IMR-90 (cell line): ENCODE data around the gene PARD3. TPM values are rescaled to one million over a fixed set of nuclear protein-coding genes. Genes with fewer than 3 reads are reported as not detected.

Experiments used
- ATAC-seq: fragments of 200-7000 bp; cut with Tn5 transposase; 2 replicates; pipeline ENCODE4 v1.9.1; 2020; ENCODE audit warnings: low read depth, mild to moderate bottlenecking, moderate library complexity
- BruUV-seq: library from RNA; stranded (reverse); fragments of 400-500 nt; replicated peaks from 2 replicates; lab custom pipeline; 2021; lab: Mats Ljungman, UMichigan
- CTCF ChIA-PET: fragments of 300-600 bp; formaldehyde crosslinking; extraction: SDS; loops from one replicate; lab custom pipeline; 2021; ENCODE audit warnings: antibody characterized with exemption; lab: Yijun Ruan, JAX
- POLR2A ChIA-PET: fragments of 300-600 bp; sonication (Branson Sonifier 250); formaldehyde crosslinking; loops from one replicate; lab custom pipeline; 2022; ENCODE audit warnings: antibody characterized with exemption; ENCODE audit not compliant: unreplicated experiment; lab: Charles Lee
- DNase-seq: peaks from one replicate; pipeline ENCODE4 v3.0.0; 2013
- H2AFZ ChIP-seq: replicated peaks from 2 replicates; pipeline ENCODE3; 2013; ENCODE audit warnings: low read length, mild to moderate bottlenecking; ENCODE audit not compliant: poor library complexity
- H2AK5ac ChIP-seq: 2 replicates; pipeline ENCODE4 v1.6.1; 2013; ENCODE audit warnings: low read depth, low read length, inconsistent platforms
- H2AK9ac ChIP-seq: replicated peaks from 2 replicates; pipeline ENCODE3; 2013; ENCODE audit warnings: mild to moderate bottlenecking, low read depth, low read length, moderate library complexity; ENCODE audit not compliant: poor library complexity
- H2BK120ac ChIP-seq: 2 replicates; pipeline ENCODE4 v1.6.1; 2013; ENCODE audit warnings: low read depth, low read length, inconsistent platforms
- H2BK15ac ChIP-seq: 3 replicates; pipeline ENCODE4 v1.6.1; 2013; ENCODE audit warnings: low read depth, low read length, inconsistent platforms
- H2BK20ac ChIP-seq: 2 replicates; pipeline ENCODE4 v1.6.1; 2013; ENCODE audit warnings: low read depth, mild to moderate bottlenecking, inconsistent platforms, low read length, moderate library complexity
- H2BK5ac ChIP-seq: 2 replicates; pipeline ENCODE4 v1.6.1; 2013; ENCODE audit warnings: mild to moderate bottlenecking, low read depth, low read length, inconsistent platforms; ENCODE audit not compliant: poor library complexity, severe bottlenecking
- H3K14ac ChIP-seq: replicated peaks from 2 replicates; pipeline ENCODE4 v1.6.1; 2013; ENCODE audit warnings: low read depth, low read length, inconsistent platforms
- H3K18ac ChIP-seq: 2 replicates; pipeline ENCODE4 v1.6.1; 2013; ENCODE audit warnings: low read depth, low read length, control low read depth
- H3K23ac ChIP-seq: 2 replicates; pipeline ENCODE4 v1.6.1; 2013; ENCODE audit warnings: low read depth, low read length, inconsistent platforms
- H3K27ac ChIP-seq: 2 replicates; pipeline ENCODE4 v1.5.1; 2013; ENCODE audit warnings: mild to moderate bottlenecking, control low read depth, low read length; ENCODE audit not compliant: insufficient read depth
- H3K27me3 ChIP-seq: 2 replicates; pipeline ENCODE4 v1.6.1; 2013; ENCODE audit warnings: low read length; ENCODE audit not compliant: control insufficient read depth, insufficient read depth
- H3K36me3 ChIP-seq: 2 replicates; pipeline ENCODE4 v1.6.1; 2013; ENCODE audit warnings: low read length, mixed read lengths; ENCODE audit not compliant: control insufficient read depth, insufficient read depth
- H3K4ac ChIP-seq: 2 replicates; pipeline ENCODE4 v1.6.1; 2013; ENCODE audit warnings: low read depth, low read length, inconsistent platforms
- H3K4me1 ChIP-seq: 2 replicates; pipeline ENCODE4 v1.6.1; 2013; ENCODE audit warnings: low read length, mixed read lengths; ENCODE audit not compliant: control insufficient read depth, insufficient read depth
- H3K4me2 ChIP-seq: 2 replicates; pipeline ENCODE4 v1.6.1; 2013; ENCODE audit warnings: low read depth, mild to moderate bottlenecking, control low read depth, low read length, moderate library complexity
- H3K4me3 ChIP-seq: 2 replicates; pipeline ENCODE4 v1.5.1; 2013; ENCODE audit warnings: low read depth, mild to moderate bottlenecking, control low read depth, low read length, moderate library complexity; ENCODE audit not compliant: insufficient read depth
- H3K56ac ChIP-seq: 2 replicates; pipeline ENCODE4 v1.6.1; 2013; ENCODE audit warnings: low read length, inconsistent platforms; ENCODE audit not compliant: insufficient read depth; ENCODE audit errors: extremely low read depth
- H3K79me1 ChIP-seq, 2 experiments: 2 replicates each; pipeline ENCODE4 v1.6.1; 2013; ENCODE audit warnings: low read length in 2 of 2, inconsistent platforms in 1 of 2, low read depth in 1 of 2
- H3K9ac ChIP-seq: 2 replicates; pipeline ENCODE4 v1.6.1; 2013; ENCODE audit warnings: low read depth, low read length, control low read depth
- H3K9me1 ChIP-seq: 2 replicates; pipeline ENCODE4 v1.6.1; 2013; ENCODE audit warnings: low read length, inconsistent platforms; ENCODE audit not compliant: insufficient read depth
- H3K9me3 ChIP-seq: 2 replicates; pipeline ENCODE4 v1.6.1; 2013; ENCODE audit warnings: low read length; ENCODE audit not compliant: control insufficient read depth, insufficient read depth
- H4K20me1 ChIP-seq: 2 replicates; pipeline ENCODE4 v1.6.1; 2013; ENCODE audit warnings: low read length, inconsistent platforms; ENCODE audit not compliant: insufficient read depth
- H4K5ac ChIP-seq: 2 replicates; pipeline ENCODE4 v1.6.1; 2013; ENCODE audit warnings: mild to moderate bottlenecking, low read depth, low read length, control low read depth
- H4K8ac ChIP-seq, 2 experiments: 2 replicates each; pipeline ENCODE4 v1.6.1; 2013; ENCODE audit warnings: low read depth in 2 of 2, low read length in 2 of 2, control low read depth in 1 of 2, inconsistent platforms in 1 of 2
- H4K91ac ChIP-seq: 2 replicates; pipeline ENCODE4 v1.6.1; 2013; ENCODE audit warnings: low read depth, low read length, inconsistent platforms; ENCODE audit not compliant: insufficient read depth
- BHLHE40 ChIP-seq: fragments of 150-350 bp; IDR thresholded peaks from 2 replicates; pipeline ENCODE4 v1.6.1; 2016; ENCODE audit warnings: mild to moderate bottlenecking, low read depth, low read length
- CEBPB ChIP-seq: IDR thresholded peaks from 2 replicates; pipeline ENCODE4 v1.6.1; 2012; ENCODE audit warnings: low read depth, low read length, improper control_type of control experiment
- CHD1 ChIP-seq: IDR thresholded peaks from 2 replicates; pipeline ENCODE4 v1.6.1; 2012; ENCODE audit warnings: low read depth, low read length, improper control_type of control experiment
- FOS ChIP-seq: fragments of 150-350 bp; IDR thresholded peaks from 2 replicates; pipeline ENCODE4 v1.6.1; 2016; ENCODE audit warnings: low read depth, low read length
- MAFK ChIP-seq: IDR thresholded peaks from 2 replicates; pipeline ENCODE4 v1.6.1; 2012; ENCODE audit warnings: low read depth, low read length, improper control_type of control experiment
- MAZ ChIP-seq: IDR thresholded peaks from 2 replicates; pipeline ENCODE4 v1.6.1; 2012; ENCODE audit warnings: low read depth, mild to moderate bottlenecking, low read length, improper control_type of control experiment, moderate library complexity, borderline replicate concordance
- MXI1 ChIP-seq: IDR thresholded peaks from 2 replicates; pipeline ENCODE4 v1.6.1; 2012; ENCODE audit warnings: low read depth, mild to moderate bottlenecking, low read length, moderate library complexity, borderline replicate concordance
- NFE2L2 ChIP-seq: fragments of 150-350 bp; IDR thresholded peaks from 2 replicates; pipeline ENCODE4 v1.6.1; 2016; ENCODE audit warnings: low read depth, mild to moderate bottlenecking, low read length
- POLR2A ChIP-seq: IDR thresholded peaks from 2 replicates; pipeline ENCODE4 v1.6.1; 2012; ENCODE audit warnings: mild to moderate bottlenecking, low read depth, low read length
- RAD21 ChIP-seq: IDR thresholded peaks from 2 replicates; pipeline ENCODE4 v1.6.1; 2012; ENCODE audit warnings: low read length, improper control_type of control experiment
- RCOR1 ChIP-seq: IDR thresholded peaks from 2 replicates; pipeline ENCODE4 v1.6.1; 2012; ENCODE audit warnings: mild to moderate bottlenecking, low read length, improper control_type of control experiment; ENCODE audit not compliant: insufficient replicate concordance
- SMC3 ChIP-seq: fragments of 150-350 bp; IDR thresholded peaks from 2 replicates; pipeline ENCODE4 v1.6.1; 2016; ENCODE audit warnings: low read depth, mild to moderate bottlenecking, antibody characterized with exemption, low read length, moderate library complexity
- WGBS, 2 experiments: methylation state at CpG; one replicate each; pipeline versions ENCODE4 v1.1.5 to v1.1.7; 2013; ENCODE audit warnings: missing lambda C conversion rate in 2 of 2; ENCODE audit not compliant: insufficient read length in 1 of 2; ENCODE audit errors: extremely low coverage in 2 of 2; 5-methylcytosine and 5-hydroxymethylcytosine counted together
- dilution Hi-C: fragments of 300-500 bp; cut with HindIII; formaldehyde crosslinking; loops from one replicate; pipeline ENCODE4 v1.14.3; 2018; ENCODE audit warnings: low sequenced_read_pairs; ENCODE audit not compliant: unreplicated experiment
- in situ Hi-C: fragments of 300-500 bp; cut with MboI; formaldehyde crosslinking; loops from 3 replicates; pipeline ENCODE4 v1.14.3; 2019; ENCODE audit warnings: low sequenced_read_pairs, inconsistent platforms, mixed read lengths
- intact Hi-C: fragments of 100-400 bp; cut with micrococcal nuclease; formaldehyde crosslinking; loops from 2 replicates; pipeline ENCODE4 v1.10.0; 2022
- polyA plus RNA-seq, 3 experiments: library from polyadenylated mRNA; depleted of rRNA; stranded (reverse); fragments of >200 nt; gene quantifications; 2 replicates each; pipeline ENCODE4 v1.2.3, GENCODE V29; 2012; ENCODE audit warnings: low replicate concordance in 1 of 3
- total RNA-seq: library from RNA; depleted of rRNA; stranded (reverse); fragments of >200 nt; gene quantifications from 2 replicates; pipeline ENCODE4 v1.2.3, GENCODE V29; 2012
- TF ChIP-seq, protein P1 (sequence below): fragments of 150-350 bp; IDR thresholded peaks from 2 replicates; pipeline ENCODE4 v1.6.1; 2017; ENCODE audit warnings: mild to moderate bottlenecking, antibody characterized with exemption, low read length, low read depth
- TF ChIP-seq, protein P2 (sequence below): fragments of 150-350 bp; IDR thresholded peaks from 2 replicates; pipeline ENCODE4 v1.6.1; 2016; ENCODE audit warnings: low read depth, mild to moderate bottlenecking, low read length, moderate library complexity, borderline replicate concordance

Gene PARD3
- total and polyA plus RNA-seq, 2 of the 4 experiments (the other 2 are of a cell fraction) = 14.6 to 37.5 TPM

DNA sequence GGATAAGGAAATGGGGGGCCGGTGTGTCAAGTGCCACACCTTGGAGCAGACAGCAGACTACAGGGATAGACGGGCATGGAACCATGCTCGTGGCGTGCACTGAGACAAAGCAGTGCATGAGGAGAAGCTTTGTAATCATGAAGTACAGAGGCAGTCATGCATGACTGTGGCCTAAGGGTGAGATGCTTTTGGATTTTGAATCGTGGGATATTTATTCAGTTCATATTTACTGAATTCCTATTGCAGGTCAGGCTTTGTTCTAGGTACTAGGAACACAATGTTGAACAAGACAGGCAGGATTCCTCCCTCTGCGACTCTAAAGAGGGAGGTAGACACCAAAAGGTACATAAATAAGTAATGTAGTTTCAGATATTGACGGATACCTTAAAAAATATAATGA, 597.6 kb downstream of the PARD3 start:
- ATAC-seq = no peak
- Histone ChIP-seq H3K4ac (no peak overlapping the region), H3K79me1 (no peaks in the 10 kb centered on the region), H2AK9ac (no peak overlapping the region), H3K14ac (no peak overlapping the region), H2AK5ac (peak overlapping the region; percentile 37; the same call in 1 of the 2 replicates), H3K18ac (no peak overlapping the region), H4K8ac (no peak overlapping the region), H3K27ac (no peak overlapping the region), H2BK5ac (no peak overlapping the region), H2BK20ac (peak overlapping the region; percentile 46; the same call in 1 of the 2 replicates), H3K27me3 (no peaks in the 10 kb centered on the region), H4K20me1 (no peaks in the 10 kb centered on the region), H3K23ac (no peak overlapping the region), H3K9me1 (peaks cover 3% of the 10 kb centered on the region; the same call in 1 of the 2 replicates), H3K56ac (no peak overlapping the region), H2BK15ac (no peak overlapping the region), H3K4me3 (no peak overlapping the region), H3K4me1 (peaks cover 5% of the 10 kb centered on the region), H2BK120ac (no peak overlapping the region), H3K9ac (no peak overlapping the region), H4K5ac (no peak overlapping the region), H3K4me2 (no peak overlapping the region), H3K9me3 (no peaks in the 10 kb centered on the region), H2AFZ (no peak overlapping the region), H3K36me3 (no peaks in the 10 kb centered on the region), H4K91ac (no peak overlapping the region)
- POLR2A ChIA-PET = no interaction called here
- CTCF ChIA-PET = no interaction called here
- DNase-seq = no peak
- intact Hi-C loops (loop anchor here (10.0 kb wide), 1 partner anchor 417 kb away; no protein-coding TSS in a partner anchor), dilution Hi-C loops (no loop called here), in situ Hi-C loops (no loop called here)
- BruUV-seq = no TSS peak
- WGBS, 2 experiments = 93% methylated on average over 3 of the region's 7 CpGs; no CpG with 5 or more reads in 1 of the 2 experiments
- TF ChIP-seq MXI1 (no peak), BHLHE40 (no peak), CEBPB (no peak), POLR2A (no peak), MAZ (no peak), CHD1 (no peak), NFE2L2 (no peak), MAFK (no peak), RCOR1 (no peak), RAD21 (no peak), FOS (no peak), SMC3 (no peak)
- TF ChIP-seq, protein P1, sequence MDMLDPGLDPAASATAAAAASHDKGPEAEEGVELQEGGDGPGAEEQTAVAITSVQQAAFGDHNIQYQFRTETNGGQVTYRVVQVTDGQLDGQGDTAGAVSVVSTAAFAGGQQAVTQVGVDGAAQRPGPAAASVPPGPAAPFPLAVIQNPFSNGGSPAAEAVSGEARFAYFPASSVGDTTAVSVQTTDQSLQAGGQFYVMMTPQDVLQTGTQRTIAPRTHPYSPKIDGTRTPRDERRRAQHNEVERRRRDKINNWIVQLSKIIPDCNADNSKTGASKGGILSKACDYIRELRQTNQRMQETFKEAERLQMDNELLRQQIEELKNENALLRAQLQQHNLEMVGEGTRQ = no peak
- TF ChIP-seq, protein P2, sequence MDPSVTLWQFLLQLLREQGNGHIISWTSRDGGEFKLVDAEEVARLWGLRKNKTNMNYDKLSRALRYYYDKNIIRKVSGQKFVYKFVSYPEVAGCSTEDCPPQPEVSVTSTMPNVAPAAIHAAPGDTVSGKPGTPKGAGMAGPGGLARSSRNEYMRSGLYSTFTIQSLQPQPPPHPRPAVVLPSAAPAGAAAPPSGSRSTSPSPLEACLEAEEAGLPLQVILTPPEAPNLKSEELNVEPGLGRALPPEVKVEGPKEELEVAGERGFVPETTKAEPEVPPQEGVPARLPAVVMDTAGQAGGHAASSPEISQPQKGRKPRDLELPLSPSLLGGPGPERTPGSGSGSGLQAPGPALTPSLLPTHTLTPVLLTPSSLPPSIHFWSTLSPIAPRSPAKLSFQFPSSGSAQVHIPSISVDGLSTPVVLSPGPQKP = no peak
